Trophoblast cell (in vitro differentiated cells and primary cell): ENCODE data around the gene LIMD2.

Experiments used
- DNase-seq, 2 donors: peaks; one replicate each; pipeline ENCODE4 v3.0.0-alpha.2; 2016
- H2AFZ ChIP-seq: 2 replicates; pipeline ENCODE4 v1.6.1; 2013; ENCODE audit warnings: low read length, moderate library complexity, mild to moderate bottlenecking; ENCODE audit not compliant: insufficient read depth, poor library complexity
- H2AK5ac ChIP-seq: 2 replicates; pipeline ENCODE4 v1.6.1; 2013; ENCODE audit warnings: mild to moderate bottlenecking, low read length
- H2BK120ac ChIP-seq: 2 replicates; pipeline ENCODE4 v1.6.1; 2013; ENCODE audit warnings: low read length, mild to moderate bottlenecking, moderate library complexity; ENCODE audit not compliant: insufficient read depth, poor library complexity
- H2BK12ac ChIP-seq: 2 replicates; pipeline ENCODE4 v1.6.1; 2013; ENCODE audit warnings: mild to moderate bottlenecking, low read length, moderate library complexity
- H2BK5ac ChIP-seq: 2 replicates; pipeline ENCODE4 v1.6.1; 2013; ENCODE audit warnings: low read length, low read depth, moderate library complexity, mild to moderate bottlenecking; ENCODE audit not compliant: poor library complexity
- H3K14ac ChIP-seq: 2 replicates; pipeline ENCODE4 v1.6.1; 2013; ENCODE audit warnings: mild to moderate bottlenecking, low read length
- H3K18ac ChIP-seq: 2 replicates; pipeline ENCODE4 v1.6.1; 2013; ENCODE audit warnings: mild to moderate bottlenecking, low read length
- H3K23ac ChIP-seq: 2 replicates; pipeline ENCODE4 v1.6.1; 2013; ENCODE audit warnings: low read length
- H3K27ac ChIP-seq: 2 replicates; pipeline ENCODE4 v1.5.1; 2013; ENCODE audit warnings: low read depth, mild to moderate bottlenecking, inconsistent platforms, low read length, moderate library complexity
- H3K27me3 ChIP-seq: 2 replicates; pipeline ENCODE4 v1.6.1; 2013; ENCODE audit warnings: inconsistent platforms, mild to moderate bottlenecking, low read length, moderate library complexity; ENCODE audit not compliant: insufficient read depth
- H3K36me3 ChIP-seq, 2 experiments: 1 replicate in 1 of 2; 2 replicates in 1 of 2; pipeline ENCODE4 v1.6.1; 2013; ENCODE audit warnings: low read length in 2 of 2, mild to moderate bottlenecking in 2 of 2, moderate library complexity in 1 of 2; ENCODE audit not compliant: insufficient read depth in 2 of 2, control insufficient read depth in 1 of 2
- H3K4ac ChIP-seq: 2 replicates; pipeline ENCODE4 v1.6.1; 2013; ENCODE audit warnings: low read depth, mild to moderate bottlenecking, low read length, moderate library complexity
- H3K4me1 ChIP-seq, 2 experiments: 1 replicate in 1 of 2; 2 replicates in 1 of 2; pipeline ENCODE4 v1.6.1; 2013; ENCODE audit warnings: low read length in 2 of 2, mild to moderate bottlenecking in 2 of 2, moderate library complexity in 1 of 2; ENCODE audit not compliant: insufficient read depth in 2 of 2, control insufficient read depth in 1 of 2
- H3K4me2 ChIP-seq: 2 replicates; pipeline ENCODE4 v1.6.1; 2013; ENCODE audit warnings: inconsistent platforms, mild to moderate bottlenecking, low read length, moderate library complexity
- H3K4me3 ChIP-seq: 2 replicates; pipeline ENCODE4 v1.5.1; 2013; ENCODE audit warnings: mild to moderate bottlenecking, low read depth, low read length, inconsistent platforms
- H3K79me1 ChIP-seq: one replicate; pipeline ENCODE4 v1.6.1; 2013; ENCODE audit warnings: low read length
- H3K79me2 ChIP-seq: 2 replicates; pipeline ENCODE4 v1.6.1; 2013; ENCODE audit warnings: low read length, mild to moderate bottlenecking; ENCODE audit not compliant: control insufficient read depth, insufficient read depth, poor library complexity
- H3K9ac ChIP-seq: 2 replicates; pipeline ENCODE4 v1.6.1; 2013; ENCODE audit warnings: mild to moderate bottlenecking, low read length
- H3K9me3 ChIP-seq: 2 replicates; pipeline ENCODE4 v1.6.1; 2013; ENCODE audit warnings: low read depth, mild to moderate bottlenecking, control low read depth, inconsistent platforms, low read length; ENCODE audit not compliant: insufficient read depth
- H4K12ac ChIP-seq: 2 replicates; pipeline ENCODE4 v1.6.1; 2013; ENCODE audit warnings: low read depth, mild to moderate bottlenecking, low read length, moderate library complexity
- H4K8ac ChIP-seq: 2 replicates; pipeline ENCODE4 v1.6.1; 2013; ENCODE audit warnings: low read depth, mild to moderate bottlenecking, low read length, moderate library complexity
- H4K91ac ChIP-seq: one replicate; pipeline ENCODE4 v1.6.1; 2013; ENCODE audit warnings: low read depth, mild to moderate bottlenecking, low read length, moderate library complexity
- WGBS: extraction: QIAGEN DNeasy Blood & Tissue Kit; methylation state at CpG from one replicate; pipeline ENCODE4 v1.1.7; 2013; ENCODE audit warnings: missing lambda C conversion rate; ENCODE audit not compliant: insufficient read length, insufficient coverage; ENCODE audit errors: extremely low coverage; 5-methylcytosine and 5-hydroxymethylcytosine counted together

LIMD2 gene

GRCh38 chr17:63679214-63679613 lies 20.7 kb downstream of the LIMD2 start:
- H3K9me3 ChIP-seq, result no peaks in the 10 kb centered on the region
- H3K4me3 ChIP-seq, result peak overlapping the region; percentile 39
- H3K4ac ChIP-seq, result no peak overlapping the region
- WGBS, result no CpG with 5 or more reads among the region's 5 CpGs
- H3K27me3 ChIP-seq, result no peaks in the 10 kb centered on the region
- H4K8ac ChIP-seq, result no peak overlapping the region
- H3K79me2 ChIP-seq, result no peaks in the 10 kb centered on the region
- no peak overlapping the region for H2AFZ ChIP-seq
- H2BK5ac ChIP-seq, result no peak overlapping the region
- H3K14ac ChIP-seq, result no peak overlapping the region
- H3K27ac ChIP-seq, result no peak overlapping the region
- H3K4me2 ChIP-seq, result no peak overlapping the region
- no peak overlapping the region for H4K12ac ChIP-seq
- no peak overlapping the region for H3K18ac ChIP-seq
- no peak overlapping the region for H2BK12ac ChIP-seq
- no peak for DNase-seq
- no peak overlapping the region for H4K91ac ChIP-seq
- H3K23ac ChIP-seq, result no peak overlapping the region
- peaks cover 7 to 8% of the 10 kb centered on the region in 2 experiments for H3K36me3 ChIP-seq
- H3K4me1 ChIP-seq, result peaks cover 6 to 7% of the 10 kb centered on the region in 2 experiments
- H2BK120ac ChIP-seq, result no peak overlapping the region
- peaks cover 2% of the 10 kb centered on the region for H3K79me1 ChIP-seq
- no peak overlapping the region for H2AK5ac ChIP-seq
- no peak overlapping the region for H3K9ac ChIP-seq

DNA sequence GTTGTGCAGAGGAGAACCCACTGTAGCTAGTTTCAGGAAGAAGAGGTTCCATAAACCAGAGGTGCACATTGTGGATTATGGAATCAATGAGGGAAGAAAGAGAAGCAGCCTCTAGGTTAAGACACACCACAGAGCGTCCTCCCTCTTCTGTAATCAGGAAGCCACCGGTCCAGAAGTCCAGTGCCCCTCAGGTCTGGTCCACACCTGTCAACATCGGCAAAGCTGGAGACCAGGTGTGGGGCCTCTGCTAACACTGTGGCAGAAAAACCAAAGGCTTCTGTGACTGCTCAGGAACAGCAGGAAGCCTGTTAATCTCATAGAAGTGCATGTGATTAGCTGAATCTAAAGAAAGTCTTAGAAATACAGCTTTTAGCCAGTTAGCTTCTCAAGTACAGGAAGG lies 23.3 kb downstream of the LIMD2 start:
- peaks cover under 1% of the 10 kb centered on the region for H3K79me1 ChIP-seq
- H2BK5ac ChIP-seq, result no peak overlapping the region
- H4K12ac ChIP-seq, result no peak overlapping the region
- H4K91ac ChIP-seq, result no peak overlapping the region
- no peak overlapping the region for H3K9ac ChIP-seq
- no peaks in the 10 kb centered on the region for H3K9me3 ChIP-seq
- no peak overlapping the region for H2BK120ac ChIP-seq
- H2BK12ac ChIP-seq, result no peak overlapping the region
- H3K23ac ChIP-seq, result no peak overlapping the region
- DNase-seq, result no peak
- H2AFZ ChIP-seq, result no peak overlapping the region
- H3K36me3 ChIP-seq, result peaks cover 3 to 4% of the 10 kb centered on the region in 2 experiments
- H3K14ac ChIP-seq, result no peak overlapping the region
- no peak overlapping the region for H4K8ac ChIP-seq
- H3K18ac ChIP-seq, result no peak overlapping the region
- peaks cover 4 to 11% of the 10 kb centered on the region in 2 experiments for H3K4me1 ChIP-seq
- H3K4me3 ChIP-seq, result no peak overlapping the region
- no peak overlapping the region for H3K4me2 ChIP-seq
- H3K27ac ChIP-seq, result no peak overlapping the region
- WGBS, result no CpG with 5 or more reads among the region's 3 CpGs
- H3K4ac ChIP-seq, result no peak overlapping the region
- H2AK5ac ChIP-seq, result no peak overlapping the region
- no peaks in the 10 kb centered on the region for H3K27me3 ChIP-seq
- no peaks in the 10 kb centered on the region for H3K79me2 ChIP-seq

- DNase-seq, result peak in 1 of 2 donors; percentile 31
- Histone ChIP-seq H4K8ac (no peak overlapping the region), H3K36me3 (peaks cover 3 to 4% of the 10 kb centered on the region in 2 experiments), H2AK5ac (no peak overlapping the region), H3K79me2 (no peaks in the 10 kb centered on the region), H3K4me3 (no peak overlapping the region), H2BK120ac (no peak overlapping the region), H3K18ac (no peak overlapping the region), H2BK5ac (no peak overlapping the region), H3K4ac (no peak overlapping the region), H3K79me1 (no peaks in the 10 kb centered on the region), H3K27me3 (no peaks in the 10 kb centered on the region), H3K9ac (no peak overlapping the region), H3K9me3 (no peaks in the 10 kb centered on the region), H3K27ac (no peak overlapping the region), H2BK12ac (no peak overlapping the region), H3K4me2 (no peak overlapping the region), H4K91ac (no peak overlapping the region), H2AFZ (no peak overlapping the region), H3K4me1 (peaks cover 0 to 6% of the 10 kb centered on the region in 2 experiments), H4K12ac (no peak overlapping the region), H3K23ac (no peak overlapping the region), H3K14ac (no peak overlapping the region)
- WGBS, result no CpG with 5 or more reads among the region's 6 CpGs
Observed at GRCh38 chr17:63675607-63676546, 24.0 kb downstream of the LIMD2 start.

- no peak overlapping the region for H3K4ac ChIP-seq
- peaks cover 0 to 6% of the 10 kb centered on the region in 2 experiments for H3K4me1 ChIP-seq
- H3K36me3 ChIP-seq, result peaks cover 3 to 4% of the 10 kb centered on the region in 2 experiments
- H2AFZ ChIP-seq, result no peak overlapping the region
- H3K79me2 ChIP-seq, result no peaks in the 10 kb centered on the region
- no peak overlapping the region for H2BK5ac ChIP-seq
- no peak overlapping the region for H3K18ac ChIP-seq
- no peaks in the 10 kb centered on the region for H3K9me3 ChIP-seq
- H3K14ac ChIP-seq, result no peak overlapping the region
- H2BK12ac ChIP-seq, result no peak overlapping the region
- no peak overlapping the region for H4K12ac ChIP-seq
- H3K23ac ChIP-seq, result no peak overlapping the region
- H2AK5ac ChIP-seq, result no peak overlapping the region
- no peak overlapping the region for H4K91ac ChIP-seq
- H3K79me1 ChIP-seq, result no peaks in the 10 kb centered on the region
- H3K4me3 ChIP-seq, result no peak overlapping the region
- DNase-seq, result no peak
- H3K27ac ChIP-seq, result no peak overlapping the region
- no peaks in the 10 kb centered on the region for H3K27me3 ChIP-seq
- no peak overlapping the region for H2BK120ac ChIP-seq
- no peak overlapping the region for H4K8ac ChIP-seq
- no peak overlapping the region for H3K4me2 ChIP-seq
- H3K9ac ChIP-seq, result no peak overlapping the region
- WGBS, result no CpG with 5 or more reads among the region's 4 CpGs
Observed at GRCh38 chr17:63675231-63675606, 24.7 kb downstream of the LIMD2 start.
